Activated CD8-positive, alpha-beta memory T cell treated with anti-CD3 and anti-CD28 coated beads, Interleukin-2, amount 50 U/mL, for 24 hours (primary cell): ENCODE data around the gene ZBTB48.
"Not testable (repeated sequence)": the region's sequence is repeated elsewhere in the genome, so short reads cannot be mapped to it uniquely, and the experiment has no call there.

Experiments used
- DNase-seq: peaks from one replicate; pipeline ENCODE4 v3.0.0-alpha.2; 2020; ENCODE audit errors: extremely low read depth

The ZBTB48 gene

GRCh38 chr1:6632588-6633514, 53.1 kb downstream of the ZBTB48 start:
- DNase-seq: no peak

GRCh38 chr1:6634371-6635052, 54.7 kb downstream of the ZBTB48 start:
- DNase-seq: no peak

- no peak for DNase-seq
Observed at GRCh38 chr1:6635161-6635909, 55.5 kb downstream of the ZBTB48 start.

GRCh38 chr1:6635910-6636760, 56.3 kb downstream of the ZBTB48 start:
- no peak for DNase-seq

- DNase-seq: not testable (repeated sequence)
Observed at GRCh38 chr1:6636778-6637177, 57.0 kb downstream of the ZBTB48 start.

- no peak for DNase-seq
Observed at GRCh38 chr1:6637770-6638169, 58.0 kb downstream of the ZBTB48 start.

- DNase-seq: no peak
Observed at GRCh38 chr1:6638226-6638625, 58.4 kb downstream of the ZBTB48 start.
